ENCODE measurements around the gene ZNF57. TPM values are rescaled to one million over a fixed set of nuclear protein-coding genes. Genes with fewer than 3 reads are reported as not detected.

ZNF57 gene
- total and polyA plus RNA-seq, 9 of the 15 experiments (the other 6 are each of a cell fraction or from before 2014, with no cell fraction given) = 3.9 to 13.5 (median 7.8) TPM

DNA sequence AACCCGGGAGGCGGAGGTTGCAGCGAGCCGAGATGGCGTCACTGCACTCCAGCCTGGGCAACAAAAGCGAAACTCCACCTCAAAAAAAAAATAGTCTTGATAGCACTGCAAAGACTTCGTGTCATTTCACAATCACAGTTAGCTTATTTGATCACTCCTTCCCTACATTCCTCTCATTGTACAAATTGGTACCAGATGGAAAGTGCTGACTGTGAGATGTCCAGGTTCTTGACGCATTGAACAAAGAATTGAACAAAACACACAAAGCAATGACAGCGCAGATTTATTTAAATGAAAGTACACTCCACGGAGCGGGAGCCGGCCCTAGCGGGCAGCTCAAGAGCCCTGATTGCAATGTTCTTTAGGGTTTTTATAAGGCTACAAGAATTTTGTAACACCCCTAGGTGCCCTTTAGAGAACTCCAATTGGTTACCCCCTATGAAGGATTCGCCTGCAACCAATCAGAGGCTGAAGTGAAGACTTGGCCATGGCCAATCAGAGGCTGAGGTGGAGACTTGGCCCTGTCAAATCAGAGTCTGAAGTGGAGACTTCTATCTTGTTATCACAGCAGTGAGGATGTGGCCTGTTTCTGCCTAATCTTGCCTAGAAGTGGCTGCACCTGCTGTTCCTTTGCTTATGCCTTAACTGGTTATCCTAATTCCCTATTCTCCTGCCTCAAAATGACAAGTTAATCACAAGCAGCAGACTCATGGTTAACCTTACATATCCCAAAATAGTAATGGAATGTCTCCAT, 16.9 kb upstream of the ZNF57 start (continued):
- 0 out of 2 replicates have a peak, but pooled peaks have one; percentile 43 for TF ChIP-seq POLR2AphosphoS5 (IDR thresholded peaks at IDR 0.05; ENCODE audit: control insufficient read depth, insufficient read depth, low read depth, low read length)
- peak; percentile 77 to 83 for TF ChIP-seq KDM1A (IDR thresholded peaks at IDR 0.05)
- TF ChIP-seq SMAD3 (CRISPR knock-in tag; conservative IDR thresholded peaks at IDR 0.05) = no peak
- peak; percentile 92 for TF ChIP-seq CBFA2T3 (IDR thresholded peaks at IDR 0.05)
- TF ChIP-seq CBFA2T2 (conservative IDR thresholded peaks at IDR 0.05) = peak; percentile 88
- TF ChIP-seq CTBP1 (IDR thresholded peaks at IDR 0.05; ENCODE audit: borderline replicate concordance) = 0 out of 2 replicates have a peak, but pooled peaks have one; percentile 14
- TF ChIP-seq ASH1L (IDR thresholded peaks at IDR 0.05; ENCODE audit: borderline replicate concordance, low read depth, partially characterized antibody) = peak; percentile 63
- TF ChIP-seq TRIM24 (IDR thresholded peaks at IDR 0.05) = peak; percentile 81 to 84; a peak in 3 of 4 replicates
- TF ChIP-seq SMAD2 (IDR thresholded peaks at IDR 0.05; ENCODE audit: low read depth, low read length) = no peak
- TF ChIP-seq, protein P1, sequence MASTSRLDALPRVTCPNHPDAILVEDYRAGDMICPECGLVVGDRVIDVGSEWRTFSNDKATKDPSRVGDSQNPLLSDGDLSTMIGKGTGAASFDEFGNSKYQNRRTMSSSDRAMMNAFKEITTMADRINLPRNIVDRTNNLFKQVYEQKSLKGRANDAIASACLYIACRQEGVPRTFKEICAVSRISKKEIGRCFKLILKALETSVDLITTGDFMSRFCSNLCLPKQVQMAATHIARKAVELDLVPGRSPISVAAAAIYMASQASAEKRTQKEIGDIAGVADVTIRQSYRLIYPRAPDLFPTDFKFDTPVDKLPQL (IDR thresholded peaks at IDR 0.05; ENCODE audit: extremely low read depth, insufficient read length) = no peak
- TF ChIP-seq, protein P2, sequence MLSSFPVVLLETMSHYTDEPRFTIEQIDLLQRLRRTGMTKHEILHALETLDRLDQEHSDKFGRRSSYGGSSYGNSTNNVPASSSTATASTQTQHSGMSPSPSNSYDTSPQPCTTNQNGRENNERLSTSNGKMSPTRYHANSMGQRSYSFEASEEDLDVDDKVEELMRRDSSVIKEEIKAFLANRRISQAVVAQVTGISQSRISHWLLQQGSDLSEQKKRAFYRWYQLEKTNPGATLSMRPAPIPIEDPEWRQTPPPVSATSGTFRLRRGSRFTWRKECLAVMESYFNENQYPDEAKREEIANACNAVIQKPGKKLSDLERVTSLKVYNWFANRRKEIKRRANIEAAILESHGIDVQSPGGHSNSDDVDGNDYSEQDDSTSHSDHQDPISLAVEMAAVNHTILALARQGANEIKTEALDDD (IDR thresholded peaks at IDR 0.05) = peak; percentile 78
- peak; percentile 81 for TF ChIP-seq ARID1B (IDR thresholded peaks at IDR 0.05)
- peak; percentile 87 for TF ChIP-seq TCF3 (CRISPR knock-in tag; IDR thresholded peaks at IDR 0.05)
- TF ChIP-seq NR1H2 (CRISPR knock-in tag; IDR thresholded peaks at IDR 0.05) = no peak
- TF ChIP-seq, protein P3, sequence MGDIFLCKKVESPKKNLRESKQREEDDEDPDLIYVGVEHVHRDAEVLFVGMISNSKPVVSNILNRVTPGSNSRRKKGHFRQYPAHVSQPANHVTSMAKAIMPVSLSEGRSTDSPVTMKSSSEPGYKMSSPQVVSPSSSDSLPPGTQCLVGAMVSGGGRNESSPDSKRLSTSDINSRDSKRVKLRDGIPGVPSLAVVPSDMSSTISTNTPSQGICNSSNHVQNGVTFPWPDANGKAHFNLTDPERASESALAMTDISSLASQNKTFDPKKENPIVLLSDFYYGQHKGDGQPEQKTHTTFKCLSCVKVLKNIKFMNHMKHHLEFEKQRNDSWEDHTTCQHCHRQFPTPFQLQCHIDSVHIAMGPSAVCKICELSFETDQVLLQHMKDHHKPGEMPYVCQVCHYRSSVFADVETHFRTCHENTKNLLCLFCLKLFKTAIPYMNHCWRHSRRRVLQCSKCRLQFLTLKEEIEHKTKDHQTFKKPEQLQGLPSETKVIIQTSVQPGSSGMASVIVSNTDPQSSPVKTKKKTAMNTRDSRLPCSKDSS (IDR thresholded peaks at IDR 0.05; ENCODE audit: low read depth, partially characterized antibody) = no peak
- TF ChIP-seq SOX6 (IDR thresholded peaks at IDR 0.05) = 0 out of 2 replicates have a peak, but pooled peaks have one; percentile 21
- TF ChIP-seq HDAC2 (IDR thresholded peaks at IDR 0.05) = peak; percentile 65; the same call in 1 of the 2 replicates
- peak; percentile 69 for TF ChIP-seq PML (IDR thresholded peaks at IDR 0.05; ENCODE audit: low read length)
- peak; percentile 60 for TF ChIP-seq FOS (IDR thresholded peaks at IDR 0.05; ENCODE audit: extremely low read depth, insufficient read length)
- TF ChIP-seq MEF2A (IDR thresholded peaks at IDR 0.05; ENCODE audit: control insufficient read depth, low read depth, low read length) = 0 out of 2 replicates have a peak, but pooled peaks have one; percentile 34
- TF ChIP-seq CCAR2 (IDR thresholded peaks at IDR 0.05; ENCODE audit: low read depth, low read length) = no peak
- no peak for TF ChIP-seq RFX7 (CRISPR knock-in tag; IDR thresholded peaks at IDR 0.05)
- TF ChIP-seq HNRNPUL1 (IDR thresholded peaks at IDR 0.05; ENCODE audit: low read length) = no peak
- TF ChIP-seq RCOR1 (IDR thresholded peaks at IDR 0.05; ENCODE audit: borderline replicate concordance in 1 of 2, low read depth in 2 of 2, low read length in 2 of 2) = peak in 1 of 2 experiments; percentile 79; a peak in 3 of 4 replicates

Measured in K562 (cell line).